Large intestine (tissue), 3 donors: ENCODE measurements around the gene CEP152. TPM values are rescaled to one million over a fixed set of nuclear protein-coding genes. Genes with fewer than 3 reads are reported as not detected.

Source experiments
- DNase-seq, 2 donors: peaks; one replicate each; pipeline versions ENCODE4 v3.0.0 to v3.0.0-alpha.2; 2013
- H3K27ac ChIP-seq: one replicate; pipeline ENCODE4 v1.5.1; 2013; ENCODE audit warnings: low read length
- H3K27me3 ChIP-seq: 2 replicates; pipeline ENCODE4 v1.6.1; 2013; ENCODE audit warnings: low read length; ENCODE audit not compliant: control insufficient read depth, insufficient read depth
- H3K36me3 ChIP-seq: 2 replicates; pipeline ENCODE4 v1.6.1; 2013; ENCODE audit warnings: low read length; ENCODE audit not compliant: control insufficient read depth, insufficient read depth
- H3K4me1 ChIP-seq: one replicate; pipeline ENCODE4 v1.6.1; 2013; ENCODE audit warnings: low read length; ENCODE audit not compliant: control insufficient read depth, insufficient read depth
- H3K4me3 ChIP-seq: one replicate; pipeline ENCODE4 v1.5.1; 2013; ENCODE audit warnings: low read length
- H3K9me3 ChIP-seq: one replicate; pipeline ENCODE4 v1.6.1; 2013; ENCODE audit warnings: mild to moderate bottlenecking, low read depth, low read length, moderate library complexity; ENCODE audit not compliant: control insufficient read depth
- WGBS: methylation state at CpG from one replicate; pipeline ENCODE4 v1.1.5; 2013; ENCODE audit warnings: low lambda C conversion rate; ENCODE audit not compliant: insufficient coverage; 5-methylcytosine and 5-hydroxymethylcytosine counted together
- polyA plus RNA-seq: library from polyadenylated mRNA; unstranded; fragments of 120-200 nt; gene quantifications from one replicate; pipeline ENCODE4 v1.2.1, GENCODE V29; 2013

Gene CEP152
- polyA plus RNA-seq, 1 donor, result 6.4 TPM

GRCh38 chr15:48845123-48845522 lies 34.3 kb upstream of the CEP152 start:
- no peaks in the 10 kb centered on the region for H3K36me3 ChIP-seq
- no peaks in the 10 kb centered on the region for H3K9me3 ChIP-seq
- no peak for DNase-seq
- no peak overlapping the region for H3K27ac ChIP-seq
- H3K27me3 ChIP-seq, result no peaks in the 10 kb centered on the region
- H3K4me3 ChIP-seq, result no peak overlapping the region
- no peaks in the 10 kb centered on the region for H3K4me1 ChIP-seq
- no CpG with 5 or more reads among the region's 1 CpG for WGBS

DNA sequence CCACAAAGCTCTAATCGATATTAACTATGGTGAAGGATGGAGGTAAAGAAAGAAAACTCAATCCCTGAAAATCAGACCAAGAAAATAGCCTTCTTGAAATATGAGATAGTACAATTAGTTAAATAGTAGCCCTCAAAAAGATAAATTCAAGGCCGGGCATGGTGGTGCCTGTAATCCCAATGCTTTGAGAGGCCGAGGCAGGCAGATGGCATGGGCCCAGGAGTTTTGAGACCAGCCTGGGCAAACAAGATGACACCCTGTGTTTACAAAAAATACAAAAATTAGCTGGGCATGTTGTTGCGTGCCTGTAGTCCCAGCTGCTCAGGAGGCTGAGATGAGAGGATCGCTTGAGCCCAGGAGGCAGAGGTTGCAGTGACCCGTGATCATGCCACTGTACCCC lies 31.6 kb upstream of the CEP152 start:
- no peaks in the 10 kb centered on the region for H3K36me3 ChIP-seq
- no peak overlapping the region for H3K4me3 ChIP-seq
- H3K27me3 ChIP-seq, result no peaks in the 10 kb centered on the region
- no peaks in the 10 kb centered on the region for H3K9me3 ChIP-seq
- H3K4me1 ChIP-seq, result no peaks in the 10 kb centered on the region
- H3K27ac ChIP-seq, result no peak overlapping the region
- 38% methylated on average over 1 of the region's 6 CpGs for WGBS
- DNase-seq, result no peak

- H3K4me1 ChIP-seq, result no peaks in the 10 kb centered on the region
- H3K27ac ChIP-seq, result no peak overlapping the region
- no peaks in the 10 kb centered on the region for H3K9me3 ChIP-seq
- no peak for DNase-seq
- H3K27me3 ChIP-seq, result no peaks in the 10 kb centered on the region
- H3K36me3 ChIP-seq, result no peaks in the 10 kb centered on the region
- no peak overlapping the region for H3K4me3 ChIP-seq
- WGBS, result no CpG with 5 or more reads among the region's 5 CpGs
Measured at GRCh38 chr15:48834756-48835155, 23.9 kb upstream of the CEP152 start.

DNA sequence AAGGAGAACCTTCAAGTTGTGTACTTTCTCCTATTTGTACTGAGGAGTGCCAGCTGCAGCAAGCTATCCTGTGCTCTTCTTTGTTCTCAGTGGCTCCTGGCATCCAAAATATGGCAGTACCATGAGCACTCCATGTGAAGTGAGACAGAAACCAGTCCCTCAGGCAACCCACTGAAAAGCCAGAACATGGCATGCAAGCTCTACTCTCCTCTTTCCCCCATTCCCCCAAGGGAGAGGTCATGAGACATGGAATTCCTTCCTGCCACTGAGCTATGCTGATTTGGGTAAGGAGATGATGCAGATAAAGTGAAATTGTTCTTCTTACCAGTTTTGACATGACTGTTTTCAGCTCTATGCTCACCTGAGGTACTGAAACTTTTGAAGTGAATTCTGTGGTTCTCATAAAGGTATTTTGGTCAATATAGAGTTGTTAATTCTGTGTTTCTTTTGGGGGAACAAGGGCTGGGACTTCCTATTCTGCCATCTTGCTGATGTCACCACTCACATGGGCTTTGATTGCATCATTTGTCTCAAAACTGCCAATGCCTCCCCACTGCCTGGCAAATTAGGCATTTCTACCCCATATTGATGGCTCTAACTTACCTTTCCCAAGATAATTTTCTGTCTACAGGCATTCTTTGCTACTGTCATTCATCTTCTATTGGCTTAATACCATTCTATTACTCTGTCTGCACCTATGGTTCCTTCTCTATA lies 22.8 kb upstream of the CEP152 start:
- H3K36me3 ChIP-seq, result no peaks in the 10 kb centered on the region
- DNase-seq, result no peak
- H3K27me3 ChIP-seq, result no peaks in the 10 kb centered on the region
- H3K27ac ChIP-seq, result no peak overlapping the region
- no peaks in the 10 kb centered on the region for H3K9me3 ChIP-seq
- no peaks in the 10 kb centered on the region for H3K4me1 ChIP-seq
- H3K4me3 ChIP-seq, result no peak overlapping the region

DNA sequence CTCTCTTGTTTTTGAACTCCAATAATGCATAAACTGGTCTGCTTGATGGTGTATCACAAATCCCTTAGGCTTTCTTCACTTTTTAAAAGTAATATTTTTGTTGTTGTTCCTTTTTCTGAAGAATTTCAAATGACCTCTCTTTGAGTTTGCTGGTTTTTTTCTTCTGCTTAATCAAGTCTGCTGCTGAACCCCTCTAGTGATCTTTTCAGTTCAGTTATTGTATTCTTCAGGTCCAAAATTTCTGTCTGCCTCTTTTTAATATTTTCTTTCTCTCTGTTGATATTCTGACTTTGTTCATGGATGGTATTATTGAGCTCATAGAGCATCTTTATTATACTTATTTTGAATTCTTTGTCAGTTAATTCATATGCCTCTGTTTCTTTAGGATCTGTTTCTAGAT lies 21.8 kb upstream of the CEP152 start:
- Histone ChIP-seq H3K4me3 (no peak overlapping the region), H3K27me3 (no peaks in the 10 kb centered on the region), H3K9me3 (no peaks in the 10 kb centered on the region), H3K4me1 (no peaks in the 10 kb centered on the region), H3K36me3 (no peaks in the 10 kb centered on the region), H3K27ac (no peak overlapping the region)
- no peak for DNase-seq

DNA sequence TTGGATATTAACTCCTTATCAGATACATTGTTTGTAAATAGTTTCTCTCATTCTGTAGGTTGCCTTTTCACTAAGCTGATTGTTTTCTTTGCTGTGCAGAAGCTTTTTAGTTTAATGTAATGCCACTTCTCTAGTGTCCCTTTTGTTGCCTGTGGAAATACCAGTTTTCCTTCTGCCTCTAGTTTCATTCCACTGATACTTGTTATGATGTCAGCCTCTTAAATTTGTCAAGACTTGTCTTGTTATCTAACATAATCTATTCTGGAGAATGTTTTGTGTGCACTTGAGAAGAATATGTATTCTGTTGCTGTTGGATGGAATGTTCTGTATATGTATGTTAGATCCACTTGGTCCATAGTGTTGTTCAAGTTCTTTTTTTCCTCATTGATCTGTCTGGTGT lies 18.0 kb upstream of the CEP152 start:
- Histone ChIP-seq H3K4me3 (no peak overlapping the region), H3K9me3 (no peaks in the 10 kb centered on the region), H3K36me3 (no peaks in the 10 kb centered on the region), H3K27me3 (no peaks in the 10 kb centered on the region), H3K27ac (no peak overlapping the region), H3K4me1 (no peaks in the 10 kb centered on the region)
- DNase-seq, result no peak

GRCh38 chr15:48828471-48828870 lies 17.6 kb upstream of the CEP152 start:
- 73% methylated on average over 3 of the region's 4 CpGs for WGBS
- no peaks in the 10 kb centered on the region for H3K36me3 ChIP-seq

GRCh38 chr15:48825075-48825474 lies 14.2 kb upstream of the CEP152 start:
- Histone ChIP-seq H3K4me1 (no peaks in the 10 kb centered on the region), H3K4me3 (no peak overlapping the region), H3K27me3 (peaks cover 4% of the 10 kb centered on the region), H3K36me3 (no peaks in the 10 kb centered on the region), H3K27ac (no peak overlapping the region), H3K9me3 (no peaks in the 10 kb centered on the region)
- WGBS, result 100% methylated on average over 1 of the region's 1 CpG
- no peak for DNase-seq

More at GRCh38 chr15:48828471-48828870, 17.6 kb upstream of the CEP152 start:
- Histone ChIP-seq H3K4me3 (no peak overlapping the region), H3K27ac (no peak overlapping the region), H3K9me3 (no peaks in the 10 kb centered on the region), H3K27me3 (no peaks in the 10 kb centered on the region), H3K4me1 (no peaks in the 10 kb centered on the region)
- no peak for DNase-seq

- H3K27ac ChIP-seq, result no peak overlapping the region
- WGBS, result 67% methylated on average over 1 of the region's 1 CpG
- H3K36me3 ChIP-seq, result no peaks in the 10 kb centered on the region
- DNase-seq, result no peak
- H3K4me1 ChIP-seq, result no peaks in the 10 kb centered on the region
- H3K9me3 ChIP-seq, result no peaks in the 10 kb centered on the region
- H3K4me3 ChIP-seq, result no peak overlapping the region
- H3K27me3 ChIP-seq, result peaks cover 4% of the 10 kb centered on the region
Measured at GRCh38 chr15:48823706-48824105, 12.8 kb upstream of the CEP152 start.

DNA sequence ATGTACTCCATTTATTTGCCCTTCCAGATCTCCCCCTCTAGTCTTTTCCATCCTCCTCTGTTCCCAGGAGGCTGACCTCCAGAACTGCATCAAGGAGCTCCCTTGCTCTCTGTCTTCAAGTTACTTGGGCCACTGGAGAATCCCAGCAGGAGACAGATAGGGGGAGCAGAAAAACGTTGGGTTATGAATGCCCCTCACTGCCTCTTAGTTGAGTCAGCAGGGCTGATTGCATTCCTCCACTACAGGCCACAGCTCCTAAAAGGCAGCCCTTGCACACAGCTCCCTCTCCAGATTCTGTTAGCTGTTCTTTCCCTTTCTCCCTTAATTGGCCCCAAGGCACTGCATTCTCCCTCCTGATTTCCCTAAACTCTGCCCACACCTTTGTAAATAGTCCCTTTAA lies 12.4 kb upstream of the CEP152 start:
- H3K36me3 ChIP-seq, result no peaks in the 10 kb centered on the region
- no peak overlapping the region for H3K4me3 ChIP-seq
- H3K9me3 ChIP-seq, result no peaks in the 10 kb centered on the region
- H3K27ac ChIP-seq, result no peak overlapping the region
- no peak for DNase-seq
- no peaks in the 10 kb centered on the region for H3K4me1 ChIP-seq
- peaks cover 4% of the 10 kb centered on the region for H3K27me3 ChIP-seq
- no CpG with 5 or more reads among the region's 1 CpG for WGBS

GRCh38 chr15:48814286-48814685 lies 3.4 kb upstream of the CEP152 start:
- Histone ChIP-seq H3K9me3 (no peaks in the 10 kb centered on the region), H3K4me3 (no peak overlapping the region), H3K27ac (no peak overlapping the region), H3K36me3 (no peaks in the 10 kb centered on the region), H3K4me1 (no peaks in the 10 kb centered on the region), H3K27me3 (no peaks in the 10 kb centered on the region)
- no CpG with 5 or more reads among the region's 2 CpGs for WGBS
- no peak for DNase-seq
